ENCODE results near the gene TOR1AIP1.

The TOR1AIP1 gene

GRCh38 chr1:179856296-179856695 is 25.8 kb upstream of the TOR1AIP1 start:
- Histone ChIP-seq H3K4me3 (no peak overlapping the region), H3K4me1 (no peaks in the 10 kb centered on the region), H3K36me3 (peaks cover 22 to 59% (median 26%) of the 10 kb centered on the region in 3 donors), H3K27me3 (no peaks in the 10 kb centered on the region), H3K9me3 (no peaks in the 10 kb centered on the region), H3K27ac (no peak overlapping the region)
- intact Hi-C loops (cut with DNase I; ENCODE audit: low total_unique reads) = no loop called here
- TF ChIP-seq, protein P1, sequence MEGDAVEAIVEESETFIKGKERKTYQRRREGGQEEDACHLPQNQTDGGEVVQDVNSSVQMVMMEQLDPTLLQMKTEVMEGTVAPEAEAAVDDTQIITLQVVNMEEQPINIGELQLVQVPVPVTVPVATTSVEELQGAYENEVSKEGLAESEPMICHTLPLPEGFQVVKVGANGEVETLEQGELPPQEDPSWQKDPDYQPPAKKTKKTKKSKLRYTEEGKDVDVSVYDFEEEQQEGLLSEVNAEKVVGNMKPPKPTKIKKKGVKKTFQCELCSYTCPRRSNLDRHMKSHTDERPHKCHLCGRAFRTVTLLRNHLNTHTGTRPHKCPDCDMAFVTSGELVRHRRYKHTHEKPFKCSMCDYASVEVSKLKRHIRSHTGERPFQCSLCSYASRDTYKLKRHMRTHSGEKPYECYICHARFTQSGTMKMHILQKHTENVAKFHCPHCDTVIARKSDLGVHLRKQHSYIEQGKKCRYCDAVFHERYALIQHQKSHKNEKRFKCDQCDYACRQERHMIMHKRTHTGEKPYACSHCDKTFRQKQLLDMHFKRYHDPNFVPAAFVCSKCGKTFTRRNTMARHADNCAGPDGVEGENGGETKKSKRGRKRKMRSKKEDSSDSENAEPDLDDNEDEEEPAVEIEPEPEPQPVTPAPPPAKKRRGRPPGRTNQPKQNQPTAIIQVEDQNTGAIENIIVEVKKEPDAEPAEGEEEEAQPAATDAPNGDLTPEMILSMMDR (IDR thresholded peaks at IDR 0.05) = no peak
- no peak for DNase-seq

DNA sequence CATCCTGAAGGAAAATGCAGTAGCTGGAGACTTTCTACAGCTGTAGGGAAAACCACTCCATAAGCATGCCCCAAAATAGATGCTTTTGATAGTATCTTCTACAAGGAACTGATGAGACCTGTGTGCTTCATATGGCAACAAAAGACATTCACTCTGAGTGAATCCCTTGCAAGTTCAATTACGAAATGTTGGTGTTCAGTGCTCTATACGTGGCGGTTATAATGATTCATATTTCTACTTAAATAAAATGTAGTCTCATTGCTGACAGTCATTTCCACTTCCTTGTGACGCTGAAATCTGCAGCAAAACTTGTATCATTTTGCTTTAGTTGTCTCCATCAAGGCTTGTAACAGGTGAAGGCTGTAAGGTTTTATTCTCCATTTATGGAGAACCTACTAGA is 25.1 kb upstream of the TOR1AIP1 start:
- Histone ChIP-seq H3K36me3 (peaks cover 19 to 52% (median 22%) of the 10 kb centered on the region in 3 donors), H3K9me3 (no peaks in the 10 kb centered on the region), H3K27ac (no peak overlapping the region), H3K4me1 (no peaks in the 10 kb centered on the region), H3K4me3 (no peak overlapping the region), H3K27me3 (no peaks in the 10 kb centered on the region)
- TF ChIP-seq, protein P1 (IDR thresholded peaks at IDR 0.05) = no peak
- no peak for DNase-seq
- intact Hi-C loops (cut with DNase I; ENCODE audit: low total_unique reads) = no loop called here

- Histone ChIP-seq H3K27ac (no peak overlapping the region), H3K27me3 (no peaks in the 10 kb centered on the region), H3K9me3 (no peaks in the 10 kb centered on the region), H3K36me3 (peaks cover 13 to 65% (median 56%) of the 10 kb centered on the region in 3 donors), H3K4me3 (no peak overlapping the region), H3K4me1 (no peaks in the 10 kb centered on the region)
- intact Hi-C loops (cut with DNase I; ENCODE audit: low total_unique reads) = no loop called here
- TF ChIP-seq, protein P1 (IDR thresholded peaks at IDR 0.05) = no peak
- DNase-seq = no peak
These were observed 21.4 kb upstream of the TOR1AIP1 start for GRCh38 chr1:179860652-179861051.

DNA sequence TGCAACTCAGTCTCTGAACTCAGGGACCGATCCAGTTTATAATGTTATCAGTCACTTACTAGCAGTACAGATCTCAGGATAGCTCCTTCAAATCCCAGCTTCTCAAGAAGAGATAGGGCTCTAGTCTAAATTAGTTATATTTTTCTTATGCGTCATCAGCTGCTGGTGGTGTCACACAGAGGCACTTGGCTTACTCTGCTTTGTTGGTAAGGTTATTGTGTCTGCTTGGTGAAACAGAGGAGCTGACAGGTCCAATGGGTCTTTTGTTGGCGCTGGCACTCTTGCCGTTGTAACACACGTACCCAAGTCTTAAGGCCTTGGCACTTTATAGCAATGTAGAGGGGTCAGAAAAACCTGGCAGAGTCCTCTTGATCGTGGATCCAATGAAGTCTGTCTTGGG is 16.7 kb upstream of the TOR1AIP1 start:
- peaks cover 11 to 60% (median 49%) of the 10 kb centered on the region in 3 donors for H3K36me3 ChIP-seq
- H3K27me3 ChIP-seq = no peaks in the 10 kb centered on the region
- H3K27ac ChIP-seq = no peak overlapping the region
- intact Hi-C loops (cut with DNase I; ENCODE audit: low total_unique reads) = no loop called here
- no peaks in the 10 kb centered on the region for H3K9me3 ChIP-seq
- no peaks in the 10 kb centered on the region for H3K4me1 ChIP-seq
- no peak for DNase-seq
- TF ChIP-seq, protein P1 (IDR thresholded peaks at IDR 0.05) = no peak
- no peak overlapping the region for H3K4me3 ChIP-seq

- TF ChIP-seq, protein P1 (IDR thresholded peaks at IDR 0.05) = no peak
- no peak for DNase-seq
- Histone ChIP-seq H3K27ac (no peak overlapping the region), H3K4me1 (no peaks in the 10 kb centered on the region), H3K27me3 (no peaks in the 10 kb centered on the region), H3K9me3 (no peaks in the 10 kb centered on the region), H3K36me3 (peaks cover 11 to 60% (median 46%) of the 10 kb centered on the region in 3 donors), H3K4me3 (no peak overlapping the region)
- intact Hi-C loops (cut with DNase I; ENCODE audit: low total_unique reads) = no loop called here
These were observed 15.5 kb upstream of the TOR1AIP1 start for GRCh38 chr1:179866616-179867015.
